Uterus (tissue), 4 donors: ENCODE data around the gene CALU. TPM values are rescaled to one million over a fixed set of nuclear protein-coding genes. Genes with fewer than 3 reads are reported as not detected.

Source experiments
- DNase-seq, 2 donors: peaks; one replicate each; pipeline ENCODE4 v3.0.0-alpha.2; 2019 to 2020
- H3K27ac ChIP-seq, 2 donors: fragments of 200-600 bp; sonication (generic); 1 replicate in 1 of 2; 2 replicates in 1 of 2; pipeline ENCODE4 v1.5.1; 2016 to 2018
- H3K27me3 ChIP-seq, 2 donors: fragments of 200-600 bp; sonication (generic); one replicate each; pipeline ENCODE4 v1.5.1; 2018 to 2019; ENCODE audit warnings: control low read depth in 1 of 2
- H3K36me3 ChIP-seq, 2 donors: fragments of 200-600 bp; sonication (generic); one replicate each; pipeline ENCODE4 v1.5.1; 2019; ENCODE audit warnings: control low read depth in 1 of 2
- H3K4me1 ChIP-seq, 2 donors: fragments of 200-600 bp; sonication (generic); one replicate each; pipeline ENCODE4 v1.5.1; 2018 to 2019; ENCODE audit warnings: control low read depth in 1 of 2
- H3K4me3 ChIP-seq, 2 donors: fragments of 200-600 bp; sonication (generic); 1 replicate in 1 of 2; 2 replicates in 1 of 2; pipeline ENCODE4 v1.5.1; 2018 to 2019; ENCODE audit warnings: mild to moderate bottlenecking in 1 of 2
- H3K9me3 ChIP-seq, 2 donors: fragments of 200-600 bp; sonication (generic); one replicate each; pipeline ENCODE4 v1.5.1; 2019; ENCODE audit warnings: control low read depth in 1 of 2
- POLR2A ChIP-seq, 2 donors: fragments of 450-650 bp; IDR thresholded peaks; one replicate each; pipeline ENCODE4 v1.6.1; 2016; ENCODE audit warnings: antibody characterized with exemption in 2 of 2, mild to moderate bottlenecking in 1 of 2, moderate library complexity in 1 of 2
- intact Hi-C: fragments of 100-400 bp; cut with DNase I; formaldehyde crosslinking; loops from one replicate; pipeline ENCODE4 v1.15.1; 2023; ENCODE audit warnings: low total_unique reads
- total RNA-seq, 4 donors: library from RNA; depleted of rRNA in 3 of 4; stranded (reverse); fragments of >200 nt in 3 of 4; gene quantifications; one replicate each; pipeline versions ENCODE4 v1.1.0 to v1.2.4, GENCODE V29; 2014 to 2023
- TF ChIP-seq, protein P1 (sequence below), 4 experiments: fragments of 200-600 bp in 2 of 4; fragments of 450-650 bp in 2 of 4; sonication (generic) in 2 of 4; IDR thresholded peaks; one replicate each; pipeline ENCODE4 v1.5.1; 2016 to 2019; ENCODE audit warnings: antibody characterized with exemption in 4 of 4, mild to moderate bottlenecking in 2 of 4, moderate library complexity in 1 of 4
- donor health status: DM: yes; HTN: yes; CAD: no.

Gene CALU
- total RNA-seq, 4 donors from 2014 or later: 83.0 to 334 (median 108) TPM

DNA sequence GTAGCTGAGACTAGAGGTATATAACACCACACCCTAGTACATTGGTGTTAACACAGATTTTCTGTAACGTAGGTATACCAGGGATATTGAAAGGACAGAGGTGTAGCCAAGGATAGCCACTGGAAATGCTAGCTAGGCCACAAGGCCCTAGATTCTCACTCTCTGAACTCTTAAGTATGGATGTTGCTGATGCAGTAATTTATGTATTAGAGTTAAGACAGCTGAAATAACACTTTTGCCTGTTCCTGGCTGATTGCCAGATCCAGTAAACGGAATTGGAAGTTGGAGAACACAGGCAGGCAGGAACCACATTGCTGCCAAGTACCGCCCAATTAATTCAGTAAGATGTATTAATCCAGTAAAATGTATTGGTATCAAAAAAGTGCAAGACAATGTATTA is 1.8 kb downstream of the CALU start:
- Histone ChIP-seq H3K4me1 (no peaks in the 10 kb centered on the region), H3K27ac (peak overlapping the region in 1 of 2 donors; percentile 97), H3K4me3 (peak overlapping the region in 1 of 2 donors; percentile 99), H3K36me3 (no peaks in the 10 kb centered on the region), H3K27me3 (no peaks in the 10 kb centered on the region), H3K9me3 (no peaks in the 10 kb centered on the region)
- TF ChIP-seq, protein P1, sequence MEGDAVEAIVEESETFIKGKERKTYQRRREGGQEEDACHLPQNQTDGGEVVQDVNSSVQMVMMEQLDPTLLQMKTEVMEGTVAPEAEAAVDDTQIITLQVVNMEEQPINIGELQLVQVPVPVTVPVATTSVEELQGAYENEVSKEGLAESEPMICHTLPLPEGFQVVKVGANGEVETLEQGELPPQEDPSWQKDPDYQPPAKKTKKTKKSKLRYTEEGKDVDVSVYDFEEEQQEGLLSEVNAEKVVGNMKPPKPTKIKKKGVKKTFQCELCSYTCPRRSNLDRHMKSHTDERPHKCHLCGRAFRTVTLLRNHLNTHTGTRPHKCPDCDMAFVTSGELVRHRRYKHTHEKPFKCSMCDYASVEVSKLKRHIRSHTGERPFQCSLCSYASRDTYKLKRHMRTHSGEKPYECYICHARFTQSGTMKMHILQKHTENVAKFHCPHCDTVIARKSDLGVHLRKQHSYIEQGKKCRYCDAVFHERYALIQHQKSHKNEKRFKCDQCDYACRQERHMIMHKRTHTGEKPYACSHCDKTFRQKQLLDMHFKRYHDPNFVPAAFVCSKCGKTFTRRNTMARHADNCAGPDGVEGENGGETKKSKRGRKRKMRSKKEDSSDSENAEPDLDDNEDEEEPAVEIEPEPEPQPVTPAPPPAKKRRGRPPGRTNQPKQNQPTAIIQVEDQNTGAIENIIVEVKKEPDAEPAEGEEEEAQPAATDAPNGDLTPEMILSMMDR (IDR thresholded peaks at IDR 0.05): no peak
- TF ChIP-seq POLR2A (IDR thresholded peaks at IDR 0.05): no peak
- no peak for DNase-seq
- intact Hi-C loops: no loop called here

- no peak for DNase-seq
- Histone ChIP-seq H3K27me3 (no peaks in the 10 kb centered on the region), H3K4me3 (no peak overlapping the region), H3K27ac (peak overlapping the region in 1 of 2 donors; percentile 97), H3K4me1 (no peaks in the 10 kb centered on the region), H3K36me3 (no peaks in the 10 kb centered on the region), H3K9me3 (no peaks in the 10 kb centered on the region)
- intact Hi-C loops: no loop called here
- TF ChIP-seq POLR2A (IDR thresholded peaks at IDR 0.05): no peak
- TF ChIP-seq, protein P1 (IDR thresholded peaks at IDR 0.05): no peak
These were observed 2.3 kb downstream of the CALU start for GRCh38 chr7:128741491-128741890.

GRCh38 chr7:128742206-128742605 is 3.0 kb downstream of the CALU start:
- Histone ChIP-seq H3K9me3 (no peaks in the 10 kb centered on the region), H3K36me3 (no peaks in the 10 kb centered on the region), H3K4me3 (no peak overlapping the region), H3K4me1 (no peaks in the 10 kb centered on the region), H3K27me3 (no peaks in the 10 kb centered on the region), H3K27ac (peak overlapping the region in 1 of 2 donors; percentile 97)
- intact Hi-C loops: no loop called here
- no peak for DNase-seq
- TF ChIP-seq, protein P1 (IDR thresholded peaks at IDR 0.05): no peak
- TF ChIP-seq POLR2A (IDR thresholded peaks at IDR 0.05): no peak

DNA sequence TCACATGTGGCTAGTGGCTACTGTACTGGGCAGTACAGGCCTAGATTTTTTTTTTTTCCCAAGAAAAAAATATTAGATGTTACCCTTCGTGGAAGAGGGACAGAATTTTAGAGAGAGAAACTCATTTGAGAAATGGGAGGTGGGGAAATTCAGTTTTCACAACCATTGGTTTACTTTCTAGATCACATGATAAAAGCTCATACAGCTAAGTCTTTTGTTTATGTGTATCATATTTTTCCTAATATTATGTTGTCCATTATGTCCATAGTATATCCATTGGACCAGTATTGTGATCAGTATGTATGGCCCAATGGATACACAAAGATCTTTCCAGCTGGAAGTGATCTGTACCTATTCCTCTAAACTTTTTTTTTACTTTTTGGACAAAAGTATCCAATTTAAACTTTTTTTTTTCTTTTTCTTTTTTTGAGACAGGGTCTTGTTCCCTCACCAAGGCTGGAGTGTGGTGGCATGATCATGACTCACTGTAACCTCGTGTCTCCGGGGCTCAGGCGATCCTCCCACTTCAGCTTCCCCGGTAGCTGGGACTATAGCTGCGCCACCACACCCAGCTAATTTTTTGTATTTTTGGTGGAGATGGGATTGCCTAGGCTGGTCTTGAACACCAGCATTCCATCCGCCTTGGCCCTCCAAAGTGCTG is 4.1 kb downstream of the CALU start:
- intact Hi-C loops: no loop called here
- Histone ChIP-seq H3K27me3 (no peaks in the 10 kb centered on the region), H3K36me3 (no peaks in the 10 kb centered on the region), H3K4me1 (no peaks in the 10 kb centered on the region), H3K9me3 (no peaks in the 10 kb centered on the region), H3K27ac (no peak overlapping the region), H3K4me3 (no peak overlapping the region)
- DNase-seq: no peak
- no peak for TF ChIP-seq POLR2A (IDR thresholded peaks at IDR 0.05)
- TF ChIP-seq, protein P1 (IDR thresholded peaks at IDR 0.05): no peak

DNA sequence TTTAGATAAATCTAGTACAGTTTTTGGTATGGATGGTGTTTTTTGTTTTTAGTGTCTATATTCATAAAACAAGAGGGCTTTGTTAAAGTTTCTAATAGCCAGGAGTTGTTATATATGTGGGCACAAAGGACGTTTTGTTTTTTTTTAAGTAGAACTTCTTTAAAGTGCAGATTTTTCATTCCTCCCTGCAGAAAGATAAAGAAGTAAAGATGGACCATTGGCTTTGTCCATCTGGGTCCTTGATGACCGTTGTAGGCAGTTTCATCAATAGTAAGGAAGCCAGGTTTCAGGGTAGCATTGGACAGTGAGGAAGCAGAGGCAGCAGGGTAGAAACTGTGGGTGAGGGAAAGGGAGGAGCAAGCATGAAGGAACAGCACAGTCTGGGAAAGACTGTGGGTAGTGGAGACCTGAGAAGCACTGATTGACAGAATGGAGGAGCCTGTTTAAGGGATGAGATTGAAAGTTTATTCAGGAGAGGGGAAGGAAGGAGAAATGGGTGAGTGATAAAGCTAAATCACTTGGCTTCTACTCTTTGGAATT is 5.3 kb downstream of the CALU start:
- H3K9me3 ChIP-seq: no peaks in the 10 kb centered on the region
- H3K4me1 ChIP-seq: no peaks in the 10 kb centered on the region
- no peak overlapping the region for H3K27ac ChIP-seq
- intact Hi-C loops: no loop called here
- no peak for DNase-seq
- no peak overlapping the region for H3K4me3 ChIP-seq
- H3K36me3 ChIP-seq: no peaks in the 10 kb centered on the region
- no peaks in the 10 kb centered on the region for H3K27me3 ChIP-seq
- TF ChIP-seq POLR2A (IDR thresholded peaks at IDR 0.05): no peak
- TF ChIP-seq, protein P1 (IDR thresholded peaks at IDR 0.05): no peak
